ENCODE measurements around the gene DNAH8.

DNAH8 gene

GRCh38 chr6:38976801-38977500 is 261.8 kb downstream of the DNAH8 start:
- no peak for DNase-seq

GRCh38 chr6:38978139-38978704 is 263.1 kb downstream of the DNAH8 start:
- DNase-seq, result no peak

- DNase-seq, result no peak
Observed at GRCh38 chr6:38982470-38982869, 267.4 kb downstream of the DNAH8 start.

- no peak for DNase-seq
Observed at GRCh38 chr6:38984723-38985122, 269.6 kb downstream of the DNAH8 start.

GRCh38 chr6:38985839-38986238 is 270.7 kb downstream of the DNAH8 start:
- no peak for DNase-seq

- no peak for DNase-seq
Observed at GRCh38 chr6:38987503-38987902, 272.4 kb downstream of the DNAH8 start.

GRCh38 chr6:38988736-38989449 is 273.8 kb downstream of the DNAH8 start:
- DNase-seq, result no peak

GRCh38 chr6:38990475-38990874 is 275.4 kb downstream of the DNAH8 start:
- DNase-seq, result no peak

GRCh38 chr6:38996676-38997075 is 281.6 kb downstream of the DNAH8 start:
- no peak for DNase-seq

GRCh38 chr6:38997128-38997761 is 282.1 kb downstream of the DNAH8 start:
- DNase-seq, result no peak

- DNase-seq, result no peak
Observed at GRCh38 chr6:39003072-39003471, 288.0 kb downstream of the DNAH8 start.

GRCh38 chr6:39003492-39003891 is 288.4 kb downstream of the DNAH8 start:
- no peak for DNase-seq

GRCh38 chr6:39004801-39005200 is 289.7 kb downstream of the DNAH8 start:
- no peak for DNase-seq

GRCh38 chr6:39005774-39006173 is 290.7 kb downstream of the DNAH8 start:
- DNase-seq, result no peak

GRCh38 chr6:39007575-39007974 is 292.5 kb downstream of the DNAH8 start:
- no peak for DNase-seq

- no peak for DNase-seq
Observed at GRCh38 chr6:39008737-39009136, 293.6 kb downstream of the DNAH8 start.

GRCh38 chr6:39009476-39009875 is 294.4 kb downstream of the DNAH8 start:
- no peak for DNase-seq

- DNase-seq, result no peak
Observed at GRCh38 chr6:39016839-39017546, 301.9 kb downstream of the DNAH8 start.

- DNase-seq, result no peak
Observed at GRCh38 chr6:39017547-39017880, 302.4 kb downstream of the DNAH8 start.

GRCh38 chr6:39018103-39018502 is 303.0 kb downstream of the DNAH8 start:
- DNase-seq, result no peak

GRCh38 chr6:39020136-39020535 is 305.0 kb downstream of the DNAH8 start:
- DNase-seq, result no peak

- DNase-seq, result no peak
Observed at GRCh38 chr6:39021041-39021440, 305.9 kb downstream of the DNAH8 start.

- no peak for DNase-seq
Observed at GRCh38 chr6:39021779-39022178, 306.7 kb downstream of the DNAH8 start.

Measured in GOT3 (cell line).